Left ventricle myocardium inferior (tissue), 1 donor: ENCODE measurements around the gene NALCN. TPM values are rescaled to one million over a fixed set of nuclear protein-coding genes. Genes with fewer than 3 reads are reported as not detected.

Experiments
- DNase-seq: peaks from one replicate; pipeline ENCODE4 v3.0.0-alpha.2; 2020
- H3K27ac ChIP-seq: fragments of 200-600 bp; replicated peaks from 2 replicates; pipeline ENCODE4 v1.8.0; 2021
- H3K27me3 ChIP-seq: fragments of 200-600 bp; 2 replicates; pipeline ENCODE4 v1.8.0; 2021; ENCODE audit warnings: low read depth
- H3K36me3 ChIP-seq: fragments of 200-600 bp; 2 replicates; pipeline ENCODE4 v1.8.0; 2021
- H3K4me1 ChIP-seq: fragments of 200-600 bp; 2 replicates; pipeline ENCODE4 v1.8.0; 2021
- H3K4me3 ChIP-seq: fragments of 200-600 bp; 2 replicates; pipeline ENCODE4 v1.8.0; 2021; ENCODE audit warnings: mild to moderate bottlenecking, moderate library complexity
- H3K9me3 ChIP-seq: fragments of 200-600 bp; replicated peaks from 2 replicates; pipeline ENCODE4 v1.8.0; 2021
- intact Hi-C: fragments of 100-400 bp; cut with micrococcal nuclease; formaldehyde crosslinking; loops from one replicate; pipeline ENCODE4 v1.11.0; 2022
- total RNA-seq: library from RNA; stranded (reverse); fragmentation: NEBNext Ultra II Directional; extraction: Animal tissue kit (Norgen Biotek cat#: 25700); gene quantifications from one replicate; pipeline ENCODE4 v1.2.1, GENCODE V29; 2021
- TF ChIP-seq, protein P1 (sequence below): fragments of 200-600 bp; IDR thresholded peaks from 2 replicates; pipeline ENCODE4 v1.8.0; 2021; ENCODE audit warnings: antibody characterized with exemption, mild to moderate bottlenecking, borderline replicate concordance
- donor health status: DM: no; HTN: yes; CAD: no; lungs with severe emphysema.

Gene NALCN
- total RNA-seq, 1 donor from 2014 or later: 8.3 TPM

DNA sequence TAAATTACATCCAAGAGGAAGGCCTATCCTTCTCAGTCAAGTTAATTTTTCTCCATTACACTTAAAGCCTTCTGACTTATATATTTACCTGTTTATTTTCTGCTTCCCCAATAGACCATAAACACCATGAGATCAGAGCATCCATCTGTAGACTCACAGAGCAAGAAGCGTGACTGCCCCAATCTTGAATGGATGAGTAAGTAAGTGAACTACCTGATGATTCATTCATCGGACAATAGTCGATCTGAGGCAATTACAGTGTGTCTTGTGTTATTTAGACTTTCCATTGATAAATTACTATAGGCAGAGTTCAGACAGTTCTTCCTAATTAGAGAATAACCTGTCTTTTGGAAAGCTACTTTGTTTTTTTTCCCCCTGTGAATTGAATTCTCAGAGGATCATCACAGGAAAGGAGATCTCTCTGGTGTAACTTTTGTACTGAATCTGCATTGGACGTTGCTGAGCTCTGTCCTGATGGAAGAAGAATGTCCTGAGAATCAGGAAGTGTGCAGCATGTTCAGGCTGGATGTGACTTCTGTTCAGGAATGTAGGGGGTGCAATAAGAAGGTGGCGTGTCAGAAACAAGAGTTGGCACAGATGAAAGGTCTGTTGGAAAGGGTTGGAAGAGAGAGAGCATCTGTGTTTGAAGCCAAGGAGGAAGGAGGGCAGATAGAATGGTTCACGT lies 367.0 kb downstream of the NALCN start:
- TF ChIP-seq, protein P1, sequence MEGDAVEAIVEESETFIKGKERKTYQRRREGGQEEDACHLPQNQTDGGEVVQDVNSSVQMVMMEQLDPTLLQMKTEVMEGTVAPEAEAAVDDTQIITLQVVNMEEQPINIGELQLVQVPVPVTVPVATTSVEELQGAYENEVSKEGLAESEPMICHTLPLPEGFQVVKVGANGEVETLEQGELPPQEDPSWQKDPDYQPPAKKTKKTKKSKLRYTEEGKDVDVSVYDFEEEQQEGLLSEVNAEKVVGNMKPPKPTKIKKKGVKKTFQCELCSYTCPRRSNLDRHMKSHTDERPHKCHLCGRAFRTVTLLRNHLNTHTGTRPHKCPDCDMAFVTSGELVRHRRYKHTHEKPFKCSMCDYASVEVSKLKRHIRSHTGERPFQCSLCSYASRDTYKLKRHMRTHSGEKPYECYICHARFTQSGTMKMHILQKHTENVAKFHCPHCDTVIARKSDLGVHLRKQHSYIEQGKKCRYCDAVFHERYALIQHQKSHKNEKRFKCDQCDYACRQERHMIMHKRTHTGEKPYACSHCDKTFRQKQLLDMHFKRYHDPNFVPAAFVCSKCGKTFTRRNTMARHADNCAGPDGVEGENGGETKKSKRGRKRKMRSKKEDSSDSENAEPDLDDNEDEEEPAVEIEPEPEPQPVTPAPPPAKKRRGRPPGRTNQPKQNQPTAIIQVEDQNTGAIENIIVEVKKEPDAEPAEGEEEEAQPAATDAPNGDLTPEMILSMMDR: no peak
- no peak overlapping the region for H3K27ac ChIP-seq
- intact Hi-C loops: no loop called here
- H3K4me3 ChIP-seq: no peak overlapping the region
- no peaks in the 10 kb centered on the region for H3K4me1 ChIP-seq
- H3K9me3 ChIP-seq: peaks cover 10% of the 10 kb centered on the region
- no peak for DNase-seq
- no peaks in the 10 kb centered on the region for H3K36me3 ChIP-seq
- H3K27me3 ChIP-seq: no peaks in the 10 kb centered on the region

DNA sequence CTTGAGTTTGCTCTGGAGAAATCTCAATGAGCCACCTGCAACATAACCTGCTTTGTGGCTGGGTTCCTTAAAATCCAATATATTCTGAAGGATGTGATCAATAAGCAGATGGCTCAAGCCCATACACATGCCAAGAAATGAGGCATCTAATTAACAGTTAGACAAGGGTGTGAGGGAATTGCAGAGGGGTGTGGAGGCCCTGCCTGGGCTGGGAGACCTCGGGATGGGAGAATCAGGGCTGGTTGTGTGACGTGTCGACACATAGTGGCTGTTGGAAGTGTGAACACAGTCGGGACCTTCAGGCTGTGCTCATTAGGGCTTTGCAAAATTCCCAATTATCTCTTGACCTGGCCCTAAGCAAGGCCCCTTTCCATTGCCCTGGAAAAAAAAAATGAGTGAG lies 379.8 kb downstream of the NALCN start:
- TF ChIP-seq, protein P1: no peak
- intact Hi-C loops: no loop called here

GRCh38 chr13:101035119-101035620 lies 381.1 kb downstream of the NALCN start:
- Histone ChIP-seq H3K36me3 (no peaks in the 10 kb centered on the region), H3K9me3 (peaks cover 27% of the 10 kb centered on the region), H3K27ac (no peak overlapping the region), H3K27me3 (peaks cover 3% of the 10 kb centered on the region), H3K4me3 (no peak overlapping the region), H3K4me1 (no peaks in the 10 kb centered on the region)
- no peak for DNase-seq
- intact Hi-C loops: no loop called here
- TF ChIP-seq, protein P1: no peak

More for the DNA sequence above, 379.8 kb downstream of the NALCN start:
- Histone ChIP-seq H3K27me3 (peaks cover 3% of the 10 kb centered on the region), H3K36me3 (no peaks in the 10 kb centered on the region), H3K27ac (no peak overlapping the region), H3K4me1 (no peaks in the 10 kb centered on the region), H3K4me3 (no peak overlapping the region), H3K9me3 (peaks cover 35% of the 10 kb centered on the region)
- DNase-seq: no peak

DNA sequence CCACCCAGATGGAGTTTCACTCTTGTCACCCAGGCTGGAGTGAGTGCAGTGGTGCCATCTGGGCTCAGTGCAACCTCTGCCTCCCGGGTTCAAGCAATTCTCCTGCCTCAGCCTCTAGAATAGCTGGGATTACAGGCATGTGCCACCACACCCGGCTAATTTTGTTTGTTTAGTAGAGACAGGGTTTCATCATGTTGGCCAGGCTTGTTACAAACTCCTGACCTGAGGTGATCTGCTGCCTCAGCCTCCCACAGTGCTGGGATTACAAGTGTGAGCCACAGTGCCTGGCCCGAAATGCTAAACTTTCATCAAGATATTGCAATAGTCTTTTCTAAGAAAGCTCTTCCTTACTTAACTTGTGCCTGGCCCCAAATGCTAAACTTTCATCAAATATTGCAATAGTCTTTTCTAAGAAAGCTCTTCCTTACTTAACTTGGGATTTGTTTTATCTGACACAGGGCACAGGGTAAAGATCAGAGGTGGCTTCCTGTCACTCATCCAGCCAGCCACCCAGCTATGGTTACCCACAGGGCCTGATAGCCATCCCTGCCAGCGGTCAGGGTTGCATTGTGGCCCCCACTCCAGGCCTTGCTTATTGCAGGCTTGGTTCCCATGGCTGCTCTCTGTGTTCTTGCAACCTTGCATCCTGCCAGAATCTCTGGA lies 389.4 kb downstream of the NALCN start:
- intact Hi-C loops: no loop called here
- Histone ChIP-seq H3K36me3 (no peaks in the 10 kb centered on the region), H3K4me1 (no peaks in the 10 kb centered on the region), H3K9me3 (peaks cover 10% of the 10 kb centered on the region), H3K27me3 (no peaks in the 10 kb centered on the region), H3K27ac (no peak overlapping the region), H3K4me3 (no peak overlapping the region)
- TF ChIP-seq, protein P1: no peak
- no peak for DNase-seq

DNA sequence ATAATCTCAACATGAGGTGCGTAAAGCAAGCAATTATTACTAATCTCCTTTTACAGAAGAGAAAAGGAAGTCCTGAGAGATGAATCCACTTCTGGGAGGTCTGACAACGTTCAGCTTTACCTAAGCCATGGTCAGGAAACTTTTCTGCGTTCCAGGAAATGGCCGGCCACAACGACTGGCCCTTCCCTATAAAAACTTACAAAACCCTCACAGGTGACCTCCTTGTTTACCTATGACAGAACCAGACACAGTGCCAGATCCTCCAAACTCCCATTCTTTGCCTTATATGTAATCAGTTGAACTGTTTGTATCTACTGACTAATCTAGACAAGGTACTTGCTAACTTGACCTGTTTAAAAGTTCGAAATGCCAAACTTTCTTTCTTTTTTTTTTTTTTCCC lies 390.0 kb downstream of the NALCN start:
- Histone ChIP-seq H3K9me3 (peaks cover 6% of the 10 kb centered on the region), H3K27ac (no peak overlapping the region), H3K36me3 (no peaks in the 10 kb centered on the region), H3K4me1 (no peaks in the 10 kb centered on the region), H3K27me3 (no peaks in the 10 kb centered on the region), H3K4me3 (no peak overlapping the region)
- TF ChIP-seq, protein P1: no peak
- intact Hi-C loops: no loop called here
- DNase-seq: no peak
